DND-41 (cell line): Measurements from ENCODE around the gene NEB.

Experiments
- CTCF ChIP-seq: IDR thresholded peaks from 2 replicates; pipeline ENCODE4 v1.5.1; 2012; ENCODE audit warnings: borderline replicate concordance, low read length, moderate library complexity, mild to moderate bottlenecking; ENCODE audit not compliant: poor library complexity, severe bottlenecking; ENCODE audit errors: extremely low read depth
- EZH2 ChIP-seq: IDR thresholded peaks from 3 replicates; pipeline ENCODE4 v1.6.1; 2012; ENCODE audit warnings: borderline replicate concordance, low read depth, mild to moderate bottlenecking, moderate library complexity, low read length, inconsistent platforms; ENCODE audit not compliant: severe bottlenecking

GRCh38 chr2:151576080-151576479 is 158.2 kb downstream of the NEB start:
- no peak for TF ChIP-seq CTCF
- TF ChIP-seq EZH2, result no peak
